HepG2 (cell line): ENCODE measurements around the gene CKAP5. TPM values are rescaled to one million over a fixed set of nuclear protein-coding genes. Genes with fewer than 3 reads are reported as not detected.

ENCODE experiments used
- CHD2 ChIP-seq: IDR thresholded peaks from 2 replicates; pipeline ENCODE4 v1.6.1; 2011; ENCODE audit warnings: low read depth, low read length, improper control_type of control experiment
- DPF2 ChIP-seq: sonication (generic); formaldehyde crosslinking; IDR thresholded peaks from 2 replicates; pipeline ENCODE4 v1.4.0; 2020; ENCODE audit warnings: mild to moderate bottlenecking, low read depth, missing genetic modification reagents, borderline replicate concordance
- FOXK2 ChIP-seq: fragments of 450-650 bp; IDR thresholded peaks from 2 replicates; pipeline ENCODE4 v1.6.1; 2016
- NFIB ChIP-seq: sonication (generic); formaldehyde crosslinking; IDR thresholded peaks from 2 replicates; pipeline ENCODE4 v1.9.0; 2021; ENCODE audit warnings: missing genetic modification reagents, mild to moderate bottlenecking, borderline replicate concordance
- NKX3-1 ChIP-seq: sonication (generic); formaldehyde crosslinking; IDR thresholded peaks from 2 replicates; pipeline ENCODE4 v1.5.0; 2020; ENCODE audit warnings: missing genetic modification reagents
- PRMT3 ChIP-seq: sonication (generic); formaldehyde crosslinking; IDR thresholded peaks from 2 replicates; pipeline ENCODE4 v1.8.1; 2022; ENCODE audit warnings: low read depth, mild to moderate bottlenecking, moderate library complexity, missing genetic modification reagents, borderline replicate concordance
- ZBTB4 ChIP-seq: sonication (generic); formaldehyde crosslinking; IDR thresholded peaks from 2 replicates; pipeline ENCODE4 v1.4.0; 2020; ENCODE audit warnings: missing genetic modification reagents, mild to moderate bottlenecking, borderline replicate concordance
- ZNF121 ChIP-seq: sonication (generic); formaldehyde crosslinking; IDR thresholded peaks from 2 replicates; pipeline ENCODE4 v1.5.0; 2020; ENCODE audit warnings: mild to moderate bottlenecking, missing genetic modification reagents
- ZNF337 ChIP-seq: sonication (generic); formaldehyde crosslinking; IDR thresholded peaks from 2 replicates; pipeline ENCODE4 v1.5.1; 2020; ENCODE audit warnings: missing genetic modification reagents, low read depth, mild to moderate bottlenecking, borderline replicate concordance
- ZNF75D ChIP-seq: sonication (generic); formaldehyde crosslinking; IDR thresholded peaks from 2 replicates; pipeline ENCODE4 v1.8.1; 2023; ENCODE audit warnings: missing genetic modification reagents, mild to moderate bottlenecking, borderline replicate concordance
- ZXDC ChIP-seq: sonication (generic); formaldehyde crosslinking; IDR thresholded peaks from 2 replicates; pipeline ENCODE4 v1.5.0; 2020; ENCODE audit warnings: mild to moderate bottlenecking, missing genetic modification reagents
- polyA plus RNA-seq, 8 experiments: library from polyadenylated mRNA; depleted of rRNA in 3 of 8; stranded (reverse) in 7 of 8; unstranded in 1 of 8; fragments of >200 nt; fragmentation: Illumina TruSeq in 4 of 8; extraction: Trizol in 4 of 8; gene quantifications; 2 replicates each; pipeline versions ENCODE4 v1.2.1 to v1.2.3, GENCODE V29; 2011 to 2016; ENCODE audit warnings: low read depth in 4 of 8, missing spikeins in 1 of 8, mixed read lengths in 1 of 8; ENCODE audit not compliant: insufficient read depth in 1 of 8
- total RNA-seq, 5 experiments: library from RNA; depleted of rRNA; stranded (reverse); fragments of >200 nt; fragmentation: Illumina TruSeq; extraction: Trizol; gene quantifications; 2 replicates each; pipeline ENCODE4 v1.2.3, GENCODE V29; 2016; ENCODE audit warnings: low read depth in 1 of 5
- TF ChIP-seq, protein P1 (sequence below): sonication (generic); formaldehyde crosslinking; IDR thresholded peaks from one replicate; pipeline ENCODE4 v1.5.1; 2020; ENCODE audit warnings: mild to moderate bottlenecking, missing genetic modification reagents; ENCODE audit errors: not compliant biosample characterization
- TF ChIP-seq, protein P2 (sequence below): sonication (generic); formaldehyde crosslinking; IDR thresholded peaks from 2 replicates; pipeline ENCODE4 v1.8.1; 2023; ENCODE audit warnings: mild to moderate bottlenecking, inconsistent platforms, moderate library complexity, missing genetic modification reagents, borderline replicate concordance

CKAP5 gene
- total and polyA plus RNA-seq, 2 of the 13 experiments (the other 11 are each of a cell fraction or from before 2014, with no cell fraction given), result 79.2 to 103 TPM

DNA sequence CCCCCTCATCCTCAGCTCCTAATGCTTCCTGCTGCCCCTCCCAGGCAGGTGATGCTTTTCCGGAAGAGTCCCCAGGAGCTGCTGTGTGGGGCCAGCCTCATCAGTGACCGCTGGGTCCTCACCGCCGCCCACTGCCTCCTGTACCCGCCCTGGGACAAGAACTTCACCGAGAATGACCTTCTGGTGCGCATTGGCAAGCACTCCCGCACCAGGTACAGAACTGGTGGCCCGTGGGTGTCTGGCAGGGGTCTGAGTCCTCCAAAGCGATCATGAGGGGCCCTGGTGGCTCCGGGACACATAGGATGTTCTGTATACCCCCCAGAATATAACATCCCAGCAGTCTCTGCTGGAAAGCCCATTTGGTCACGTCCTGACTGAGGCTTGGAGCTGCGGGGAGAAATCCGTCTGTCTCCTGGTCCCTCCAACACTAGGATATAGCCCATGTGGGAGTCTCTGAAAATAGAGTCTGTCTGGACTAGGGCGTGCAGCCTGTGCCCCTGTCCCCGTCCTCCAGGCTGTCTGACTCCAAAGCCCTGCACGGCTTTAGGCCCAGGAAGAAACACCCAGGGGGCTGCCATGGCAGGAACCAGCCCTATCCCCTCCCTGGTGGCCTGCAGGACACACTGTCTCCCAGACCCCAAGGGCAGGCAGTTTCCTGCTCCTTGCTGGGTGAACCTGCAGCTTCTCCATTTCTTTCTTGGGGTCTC lies 118.0 kb downstream of the CKAP5 start (continued):
- TF ChIP-seq, protein P1, sequence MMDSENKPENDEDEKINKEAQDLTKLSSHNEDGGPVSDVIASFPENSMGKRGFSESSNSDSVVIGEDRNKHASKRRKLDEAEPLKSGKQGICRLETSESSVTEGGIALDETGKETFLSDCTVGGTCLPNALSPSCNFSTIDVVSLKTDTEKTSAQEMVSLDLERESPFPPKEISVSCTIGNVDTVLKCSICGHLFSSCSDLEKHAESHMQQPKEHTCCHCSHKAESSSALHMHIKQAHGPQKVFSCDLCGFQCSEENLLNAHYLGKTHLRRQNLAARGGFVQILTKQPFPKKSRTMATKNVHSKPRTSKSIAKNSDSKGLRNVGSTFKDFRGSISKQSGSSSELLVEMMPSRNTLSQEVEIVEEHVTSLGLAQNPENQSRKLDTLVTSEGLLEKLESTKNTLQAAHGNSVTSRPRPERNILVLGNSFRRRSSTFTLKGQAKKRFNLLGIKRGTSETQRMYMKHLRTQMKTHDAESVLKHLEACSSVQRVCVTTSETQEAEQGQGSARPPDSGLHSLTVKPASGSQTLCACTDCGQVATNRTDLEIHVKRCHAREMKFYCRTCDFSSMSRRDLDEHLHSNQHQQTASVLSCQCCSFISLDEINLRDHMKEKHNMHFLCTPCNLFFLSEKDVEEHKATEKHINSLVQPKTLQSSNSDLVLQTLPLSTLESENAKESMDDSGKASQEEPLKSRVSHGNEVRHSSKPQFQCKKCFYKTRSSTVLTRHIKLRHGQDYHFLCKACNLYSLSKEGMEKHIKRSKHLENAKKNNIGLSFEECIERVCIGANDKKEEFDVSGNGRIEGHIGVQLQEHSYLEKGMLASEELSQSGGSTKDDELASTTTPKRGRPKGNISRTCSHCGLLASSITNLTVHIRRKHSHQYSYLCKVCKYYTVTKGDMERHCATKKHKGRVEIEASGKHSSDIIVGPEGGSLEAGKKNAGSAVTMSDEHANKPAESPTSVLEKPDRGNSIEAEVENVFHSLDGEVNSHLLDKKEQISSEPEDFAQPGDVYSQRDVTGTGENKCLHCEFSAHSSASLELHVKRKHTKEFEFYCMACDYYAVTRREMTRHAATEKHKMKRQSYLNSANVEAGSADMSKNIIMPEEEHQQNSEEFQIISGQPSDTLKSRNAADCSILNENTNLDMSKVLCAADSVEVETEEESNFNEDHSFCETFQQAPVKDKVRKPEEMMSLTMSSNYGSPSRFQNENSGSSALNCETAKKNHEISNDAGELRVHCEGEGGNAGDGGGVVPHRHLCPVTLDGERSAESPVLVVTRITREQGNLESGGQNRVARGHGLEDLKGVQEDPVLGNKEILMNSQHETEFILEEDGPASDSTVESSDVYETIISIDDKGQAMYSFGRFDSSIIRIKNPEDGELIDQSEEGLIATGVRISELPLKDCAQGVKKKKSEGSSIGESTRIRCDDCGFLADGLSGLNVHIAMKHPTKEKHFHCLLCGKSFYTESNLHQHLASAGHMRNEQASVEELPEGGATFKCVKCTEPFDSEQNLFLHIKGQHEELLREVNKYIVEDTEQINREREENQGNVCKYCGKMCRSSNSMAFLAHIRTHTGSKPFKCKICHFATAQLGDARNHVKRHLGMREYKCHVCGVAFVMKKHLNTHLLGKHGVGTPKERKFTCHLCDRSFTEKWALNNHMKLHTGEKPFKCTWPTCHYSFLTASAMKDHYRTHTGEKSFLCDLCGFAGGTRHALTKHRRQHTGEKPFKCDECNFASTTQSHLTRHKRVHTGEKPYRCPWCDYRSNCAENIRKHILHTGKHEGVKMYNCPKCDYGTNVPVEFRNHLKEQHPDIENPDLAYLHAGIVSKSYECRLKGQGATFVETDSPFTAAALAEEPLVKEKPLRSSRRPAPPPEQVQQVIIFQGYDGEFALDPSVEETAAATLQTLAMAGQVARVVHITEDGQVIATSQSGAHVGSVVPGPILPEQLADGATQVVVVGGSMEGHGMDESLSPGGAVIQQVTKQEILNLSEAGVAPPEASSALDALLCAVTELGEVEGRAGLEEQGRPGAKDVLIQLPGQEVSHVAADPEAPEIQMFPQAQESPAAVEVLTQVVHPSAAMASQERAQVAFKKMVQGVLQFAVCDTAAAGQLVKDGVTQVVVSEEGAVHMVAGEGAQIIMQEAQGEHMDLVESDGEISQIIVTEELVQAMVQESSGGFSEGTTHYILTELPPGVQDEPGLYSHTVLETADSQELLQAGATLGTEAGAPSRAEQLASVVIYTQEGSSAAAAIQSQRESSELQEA (CRISPR knock-in tag), result no peak
- TF ChIP-seq ZNF337 (CRISPR knock-in tag) (no peak), ZXDC (CRISPR knock-in tag) (no peak), FOXK2 (no peak), NFIB (CRISPR knock-in tag) (no peak), ZNF75D (no peak), ZBTB4 (CRISPR knock-in tag) (no peak), DPF2 (CRISPR knock-in tag) (no peak), NKX3-1 (CRISPR knock-in tag) (no peak), ZNF121 (CRISPR knock-in tag) (no peak), PRMT3 (CRISPR knock-in tag) (no peak), CHD2 (no peak)
- TF ChIP-seq, protein P2, sequence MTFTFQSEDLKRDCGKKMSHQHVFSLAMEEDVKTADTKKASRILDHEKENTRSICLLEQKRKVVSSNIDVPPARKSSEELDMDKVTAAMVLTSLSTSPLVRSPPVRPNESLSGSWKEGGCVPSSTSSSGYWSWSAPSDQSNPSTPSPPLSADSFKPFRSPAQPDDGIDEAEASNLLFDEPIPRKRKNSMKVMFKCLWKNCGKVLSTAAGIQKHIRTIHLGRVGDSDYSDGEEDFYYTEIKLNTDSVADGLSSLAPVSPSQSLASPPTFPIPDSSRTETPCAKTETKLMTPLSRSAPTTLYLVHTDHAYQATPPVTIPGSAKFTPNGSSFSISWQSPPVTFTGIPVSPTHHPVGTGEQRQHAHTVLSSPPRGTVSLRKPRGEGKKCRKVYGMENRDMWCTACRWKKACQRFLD (CRISPR knock-in tag), result no peak
